ENCODE data around the gene PODN.

PODN gene

DNA sequence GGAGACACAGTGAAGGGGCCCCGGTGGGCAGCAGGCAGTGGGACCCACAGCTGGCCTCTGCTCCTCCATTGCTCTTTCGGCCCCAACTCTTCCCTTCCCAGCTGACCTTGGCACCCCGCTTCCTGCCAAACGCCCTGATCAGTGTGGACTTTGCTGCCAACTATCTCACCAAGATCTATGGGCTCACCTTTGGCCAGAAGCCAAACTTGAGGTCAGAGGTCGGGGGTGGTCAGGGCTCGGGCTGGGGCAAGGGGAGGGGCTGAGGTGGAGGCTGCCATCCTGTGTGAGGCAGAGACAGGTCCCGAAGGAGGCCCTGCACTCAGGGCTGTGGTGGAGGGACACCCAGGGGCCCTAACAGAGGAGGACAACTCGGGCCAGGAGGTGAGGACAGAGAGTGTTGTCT is 13.7 kb downstream of the PODN start:
- DNase-seq, result no peak

DNA sequence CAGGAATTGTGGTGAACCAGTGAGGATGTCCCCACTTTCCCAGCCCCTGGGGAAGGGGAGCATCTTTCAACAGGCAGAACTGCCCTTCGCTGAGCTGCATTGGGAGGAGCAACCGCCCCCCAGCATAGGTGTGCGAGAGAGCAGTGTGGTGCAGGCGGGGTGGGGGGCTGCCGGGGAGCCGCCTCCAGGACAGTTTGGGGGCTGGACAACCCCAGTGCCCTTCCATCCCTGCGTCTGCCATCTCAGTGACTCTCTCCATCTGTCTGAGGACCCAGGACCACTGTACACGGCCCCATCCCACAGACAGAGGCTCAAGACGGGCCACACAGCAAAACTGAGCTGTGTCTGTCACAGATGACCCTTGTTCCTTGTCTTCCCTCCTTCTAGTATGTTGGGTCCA is 14.2 kb downstream of the PODN start:
- no peak for DNase-seq

DNA sequence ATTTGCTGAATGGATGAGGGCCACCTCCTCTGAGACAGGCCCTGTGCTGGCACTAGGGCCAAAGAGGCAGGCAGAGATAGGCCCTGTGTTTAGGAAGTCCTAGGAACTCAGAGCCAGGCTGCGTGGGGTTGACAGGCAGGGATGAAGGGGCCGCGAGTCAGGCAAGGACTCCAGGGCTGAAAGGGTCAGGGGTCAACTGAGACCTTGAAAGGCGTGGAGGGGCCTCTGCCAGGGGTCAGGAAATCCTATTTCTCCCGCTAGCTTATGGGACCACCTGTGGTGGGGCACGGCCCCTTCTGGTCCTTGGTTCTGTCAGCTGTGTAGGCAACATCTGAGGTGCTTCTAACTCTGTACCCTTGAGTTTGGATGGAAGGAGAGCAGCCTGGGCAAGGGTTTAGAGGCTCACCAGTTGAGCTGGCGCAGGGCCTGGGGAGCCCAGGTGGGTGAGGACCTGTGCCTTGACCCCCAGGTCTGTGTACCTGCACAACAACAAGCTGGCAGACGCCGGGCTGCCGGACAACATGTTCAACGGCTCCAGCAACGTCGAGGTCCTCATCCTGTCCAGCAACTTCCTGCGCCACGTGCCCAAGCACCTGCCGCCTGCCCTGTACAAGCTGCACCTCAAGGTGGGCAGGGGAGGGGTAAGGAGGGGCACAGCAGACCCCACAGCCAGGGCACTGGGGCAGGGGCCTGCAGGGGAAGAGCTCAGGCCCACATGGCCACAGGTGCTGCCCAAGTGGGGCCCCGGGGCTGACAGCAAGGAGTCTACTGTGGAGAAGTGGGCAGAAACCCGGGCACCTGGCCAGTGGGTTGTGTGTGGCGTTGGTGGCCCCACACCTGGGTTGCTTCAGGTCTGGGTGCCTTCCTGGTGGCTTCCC is 14.9 kb downstream of the PODN start:
- no peak for DNase-seq

DNA sequence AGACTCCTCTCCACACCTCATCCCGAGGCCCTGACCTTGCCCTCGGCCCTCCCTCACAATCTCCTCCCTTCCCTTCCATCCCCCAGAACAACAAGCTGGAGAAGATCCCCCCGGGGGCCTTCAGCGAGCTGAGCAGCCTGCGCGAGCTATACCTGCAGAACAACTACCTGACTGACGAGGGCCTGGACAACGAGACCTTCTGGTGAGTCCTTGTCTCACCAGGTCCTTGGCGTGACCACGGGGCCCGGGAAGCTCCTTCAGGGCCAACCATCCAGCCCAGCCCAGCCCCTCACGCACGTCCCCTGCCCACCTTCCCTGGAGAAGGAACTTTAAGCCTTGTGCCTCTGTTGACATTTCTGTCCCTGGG is 15.6 kb downstream of the PODN start:
- no peak for DNase-seq

DNA sequence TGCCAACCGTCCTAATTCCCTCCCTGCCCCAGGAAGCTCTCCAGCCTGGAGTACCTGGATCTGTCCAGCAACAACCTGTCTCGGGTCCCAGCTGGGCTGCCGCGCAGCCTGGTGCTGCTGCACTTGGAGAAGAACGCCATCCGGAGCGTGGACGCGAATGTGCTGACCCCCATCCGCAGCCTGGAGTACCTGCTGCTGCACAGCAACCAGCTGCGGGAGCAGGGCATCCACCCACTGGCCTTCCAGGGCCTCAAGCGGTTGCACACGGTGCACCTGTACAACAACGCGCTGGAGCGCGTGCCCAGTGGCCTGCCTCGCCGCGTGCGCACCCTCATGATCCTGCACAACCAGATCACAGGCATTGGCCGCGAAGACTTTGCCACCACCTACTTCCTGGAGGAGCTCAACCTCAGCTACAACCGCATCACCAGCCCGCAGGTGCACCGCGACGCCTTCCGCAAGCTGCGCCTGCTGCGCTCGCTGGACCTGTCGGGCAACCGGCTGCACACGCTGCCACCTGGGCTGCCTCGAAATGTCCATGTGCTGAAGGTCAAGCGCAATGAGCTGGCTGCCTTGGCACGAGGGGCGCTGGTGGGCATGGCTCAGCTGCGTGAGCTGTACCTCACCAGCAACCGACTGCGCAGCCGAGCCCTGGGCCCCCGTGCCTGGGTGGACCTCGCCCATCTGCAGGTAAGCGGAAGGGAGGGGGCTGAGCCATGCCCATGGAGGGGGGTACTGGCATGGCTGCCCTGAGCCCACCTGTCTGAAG is 16.5 kb downstream of the PODN start:
- DNase-seq, result no peak

DNA sequence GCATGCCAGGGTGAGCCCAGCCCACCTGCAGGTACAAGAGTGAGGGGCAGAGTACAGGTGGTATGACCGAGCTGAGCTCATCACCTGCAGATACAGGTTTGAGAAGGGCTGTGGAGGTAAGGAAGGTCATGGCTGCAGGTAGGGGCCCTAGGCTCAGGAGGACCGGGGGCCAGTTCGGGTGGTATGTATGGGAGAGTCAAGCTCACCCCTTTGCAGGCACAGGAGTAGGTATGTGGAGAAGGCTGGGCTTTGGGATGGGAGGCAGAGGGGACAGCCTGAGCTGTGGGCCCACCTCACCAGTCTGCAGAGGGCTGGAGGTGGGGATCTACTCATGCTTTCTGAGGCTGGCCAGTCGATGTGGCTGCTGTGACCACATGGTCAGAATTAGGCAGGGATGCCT is 17.2 kb downstream of the PODN start:
- no peak for DNase-seq

DNA sequence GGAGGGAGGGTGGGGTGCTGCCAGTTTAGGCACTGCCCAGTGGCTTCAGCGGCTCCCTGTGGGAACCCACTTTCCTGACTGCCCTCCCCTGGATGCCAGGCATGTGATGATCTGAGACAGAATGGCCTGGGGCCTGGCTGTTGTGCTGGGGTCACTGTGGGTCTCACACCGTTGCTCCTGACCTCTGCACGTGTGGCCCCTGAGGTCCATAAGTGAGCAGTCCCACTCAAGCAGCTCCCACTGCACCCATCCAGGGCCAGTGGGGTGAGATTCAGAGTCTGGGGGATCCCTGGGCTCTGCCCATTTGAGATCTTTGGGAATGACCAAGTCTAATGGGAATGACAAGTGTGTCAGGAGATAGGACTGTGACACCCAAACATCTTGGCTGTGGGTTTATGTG is 18.0 kb downstream of the PODN start:
- no peak for DNase-seq

DNA sequence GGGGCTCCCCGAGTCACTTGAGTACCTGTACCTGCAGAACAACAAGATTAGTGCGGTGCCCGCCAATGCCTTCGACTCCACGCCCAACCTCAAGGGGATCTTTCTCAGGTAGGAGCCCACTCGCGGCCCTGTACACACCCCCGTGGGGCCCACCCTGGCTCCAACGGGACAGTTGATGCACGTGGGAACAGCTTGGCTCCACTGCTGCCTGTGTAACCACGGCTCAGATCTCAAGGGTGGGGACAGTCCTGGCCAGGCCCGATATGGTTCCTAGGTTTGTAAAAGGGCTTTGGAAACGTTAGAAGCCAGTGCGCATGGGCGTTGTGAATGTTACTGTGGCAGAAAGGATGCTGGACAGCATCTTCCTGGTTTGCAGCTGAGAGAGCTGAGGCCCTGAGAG is 18.8 kb downstream of the PODN start:
- no peak for DNase-seq

DNA sequence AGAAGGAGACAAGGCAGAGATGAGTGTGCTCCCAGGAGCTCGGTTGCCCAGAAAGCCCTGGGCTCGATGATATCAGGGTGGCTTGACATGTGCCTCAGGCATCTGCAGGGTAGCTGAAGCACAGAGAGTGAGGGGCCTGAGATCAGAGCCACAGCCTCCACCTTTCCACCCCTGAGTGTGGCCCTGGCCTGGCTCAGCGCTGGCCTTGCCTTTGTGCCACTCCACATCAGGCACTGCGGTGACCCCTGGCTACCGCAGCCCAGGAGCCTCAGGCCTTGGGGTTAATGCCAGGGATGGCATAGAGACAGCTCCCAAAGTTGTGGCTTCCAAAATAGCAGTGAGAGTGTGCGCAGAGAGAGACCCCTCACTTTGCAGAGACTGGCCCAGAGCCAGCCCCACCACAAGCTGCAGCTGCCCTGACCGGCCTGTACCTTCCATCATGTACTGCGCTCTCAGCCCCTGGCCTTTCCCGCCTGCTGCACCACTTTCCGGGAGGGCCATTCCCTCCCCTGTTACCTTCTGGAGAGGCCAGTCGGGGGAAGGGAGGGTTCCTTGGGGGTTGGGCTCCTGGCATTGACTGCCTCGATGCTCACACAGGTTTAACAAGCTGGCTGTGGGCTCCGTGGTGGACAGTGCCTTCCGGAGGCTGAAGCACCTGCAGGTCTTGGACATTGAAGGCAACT is 19.5 kb downstream of the PODN start:
- no peak for DNase-seq

DNA sequence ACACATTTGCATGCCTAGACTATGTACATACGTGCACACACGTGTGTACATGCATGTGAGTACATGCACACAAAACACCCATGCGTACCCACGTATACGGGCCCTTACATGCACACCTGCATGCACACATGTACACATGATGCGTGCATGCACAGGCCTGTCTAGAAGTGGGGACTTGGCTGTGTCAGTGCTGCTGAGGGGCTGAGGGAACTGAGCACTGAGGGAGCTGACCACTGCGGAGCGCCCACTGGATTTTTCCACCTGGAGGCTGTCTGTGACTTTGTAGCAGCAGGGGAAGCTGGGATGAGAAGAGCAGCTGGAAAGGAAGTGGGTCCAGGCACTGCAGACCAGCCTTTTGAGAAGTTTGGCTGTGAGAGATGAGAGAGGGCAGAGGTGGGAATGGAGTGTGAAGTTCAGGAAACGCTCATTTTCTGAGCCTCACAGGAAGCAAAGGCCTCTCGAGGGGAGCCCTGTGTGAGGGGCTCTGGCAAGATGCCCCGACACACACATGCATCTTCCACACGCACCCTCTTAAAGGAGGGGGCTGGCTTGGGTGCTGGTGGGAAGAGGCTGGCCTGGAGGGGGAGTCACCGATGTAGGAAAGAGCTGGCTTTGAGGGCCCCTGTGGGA is 20.9 kb downstream of the PODN start:
- no peak for DNase-seq

DNA sequence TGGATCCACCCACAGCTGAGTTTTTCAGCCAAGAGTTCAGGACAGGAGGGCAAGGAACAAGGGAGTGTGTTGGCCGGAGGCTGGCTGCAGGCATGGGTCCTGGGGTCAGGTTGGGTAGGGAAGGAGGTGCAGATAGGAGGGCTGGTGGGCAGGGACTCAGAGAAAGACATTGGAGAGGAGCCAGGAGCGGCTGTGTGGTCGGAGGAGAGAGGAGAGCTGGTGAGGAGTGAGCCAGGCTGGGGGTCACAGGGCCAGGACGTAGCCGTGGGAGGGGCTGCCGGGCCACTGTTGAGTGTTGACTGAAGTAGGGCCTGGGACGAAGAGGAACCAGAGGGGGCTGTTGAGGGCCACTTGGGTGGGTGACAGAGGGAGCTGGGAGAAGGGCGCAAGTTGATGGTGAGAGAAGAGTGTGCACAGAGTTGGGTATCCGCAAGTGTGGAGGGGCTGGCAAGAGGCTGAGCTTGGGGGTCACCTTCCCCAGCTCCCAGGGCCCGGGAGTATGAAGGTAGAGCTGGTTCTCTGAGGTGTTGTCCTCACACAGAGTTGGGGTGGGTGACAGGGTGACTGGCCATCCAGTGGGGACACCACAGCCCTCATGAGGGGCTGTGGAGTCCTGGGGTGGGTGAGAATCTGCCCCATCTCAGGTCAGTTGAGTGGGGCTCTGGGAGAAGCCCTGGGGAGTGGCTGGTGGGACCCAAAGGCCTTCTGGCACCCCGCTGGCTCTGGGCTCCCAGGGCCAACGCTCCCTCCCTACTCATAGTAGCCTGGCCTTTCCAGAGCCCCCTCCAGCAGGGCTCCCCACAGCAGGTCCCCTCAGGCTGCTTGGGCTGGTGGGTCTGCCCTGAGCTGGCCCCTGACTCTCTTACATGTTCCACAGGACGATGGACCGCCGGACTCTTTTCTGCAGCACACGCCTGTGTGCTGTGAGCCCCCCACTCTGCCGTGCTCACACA is 21.9 kb downstream of the PODN start:
- no peak for DNase-seq

DNA sequence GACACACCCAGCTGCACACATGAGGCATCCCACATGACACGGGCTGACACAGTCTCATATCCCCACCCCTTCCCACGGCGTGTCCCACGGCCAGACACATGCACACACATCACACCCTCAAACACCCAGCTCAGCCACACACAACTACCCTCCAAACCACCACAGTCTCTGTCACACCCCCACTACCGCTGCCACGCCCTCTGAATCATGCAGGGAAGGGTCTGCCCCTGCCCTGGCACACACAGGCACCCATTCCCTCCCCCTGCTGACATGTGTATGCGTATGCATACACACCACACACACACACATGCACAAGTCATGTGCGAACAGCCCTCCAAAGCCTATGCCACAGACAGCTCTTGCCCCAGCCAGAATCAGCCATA is 22.6 kb downstream of the PODN start:
- no peak for DNase-seq

DNA sequence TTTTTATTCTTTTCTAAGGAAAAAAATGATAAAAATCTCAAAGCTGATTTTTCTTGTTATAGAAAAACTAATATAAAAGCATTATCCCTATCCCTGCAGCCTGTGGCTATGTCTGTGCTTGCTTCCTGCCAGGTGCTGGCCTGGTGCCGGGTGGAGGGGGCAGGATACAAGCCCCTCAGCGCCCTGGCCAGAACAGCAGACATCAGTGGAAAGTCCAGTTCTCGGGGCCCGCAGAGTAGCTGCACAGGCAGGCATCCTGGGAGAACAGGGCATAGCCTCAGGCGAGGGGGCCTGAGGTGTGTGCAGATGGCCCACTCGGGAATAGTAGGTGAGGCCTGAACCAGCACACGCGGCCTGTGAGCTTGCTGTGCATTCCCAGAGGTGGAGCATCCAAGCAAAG is 23.4 kb downstream of the PODN start:
- DNase-seq, result no peak

DNA sequence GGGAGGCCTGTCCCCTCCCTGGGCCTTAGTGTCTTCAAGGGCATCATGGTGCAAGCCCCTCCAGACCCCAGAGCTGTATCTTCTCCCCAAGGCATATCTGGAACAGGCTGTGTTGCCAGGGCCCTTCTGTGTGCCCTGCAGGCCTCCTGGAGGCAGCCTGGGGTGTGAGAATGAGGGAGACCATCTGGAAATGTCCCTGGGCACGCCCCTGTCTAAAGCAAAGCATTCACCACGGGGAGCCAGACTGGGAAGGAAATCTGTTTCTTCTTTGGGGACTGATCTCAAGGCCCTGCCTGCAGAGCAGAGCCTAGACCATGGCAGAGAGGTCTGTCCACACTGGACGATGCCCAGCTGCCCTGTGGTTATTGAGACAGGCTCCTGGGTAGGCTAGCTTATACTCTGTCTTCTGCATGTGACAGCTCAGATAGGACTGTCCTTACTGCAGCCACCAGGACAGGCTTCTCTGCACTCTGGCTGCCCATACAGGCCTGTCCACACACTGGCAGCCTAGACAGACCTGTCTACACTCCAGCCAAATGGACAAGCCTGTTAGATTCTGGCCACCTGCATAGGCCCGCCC is 24.6 kb downstream of the PODN start:
- no peak for DNase-seq

DNA sequence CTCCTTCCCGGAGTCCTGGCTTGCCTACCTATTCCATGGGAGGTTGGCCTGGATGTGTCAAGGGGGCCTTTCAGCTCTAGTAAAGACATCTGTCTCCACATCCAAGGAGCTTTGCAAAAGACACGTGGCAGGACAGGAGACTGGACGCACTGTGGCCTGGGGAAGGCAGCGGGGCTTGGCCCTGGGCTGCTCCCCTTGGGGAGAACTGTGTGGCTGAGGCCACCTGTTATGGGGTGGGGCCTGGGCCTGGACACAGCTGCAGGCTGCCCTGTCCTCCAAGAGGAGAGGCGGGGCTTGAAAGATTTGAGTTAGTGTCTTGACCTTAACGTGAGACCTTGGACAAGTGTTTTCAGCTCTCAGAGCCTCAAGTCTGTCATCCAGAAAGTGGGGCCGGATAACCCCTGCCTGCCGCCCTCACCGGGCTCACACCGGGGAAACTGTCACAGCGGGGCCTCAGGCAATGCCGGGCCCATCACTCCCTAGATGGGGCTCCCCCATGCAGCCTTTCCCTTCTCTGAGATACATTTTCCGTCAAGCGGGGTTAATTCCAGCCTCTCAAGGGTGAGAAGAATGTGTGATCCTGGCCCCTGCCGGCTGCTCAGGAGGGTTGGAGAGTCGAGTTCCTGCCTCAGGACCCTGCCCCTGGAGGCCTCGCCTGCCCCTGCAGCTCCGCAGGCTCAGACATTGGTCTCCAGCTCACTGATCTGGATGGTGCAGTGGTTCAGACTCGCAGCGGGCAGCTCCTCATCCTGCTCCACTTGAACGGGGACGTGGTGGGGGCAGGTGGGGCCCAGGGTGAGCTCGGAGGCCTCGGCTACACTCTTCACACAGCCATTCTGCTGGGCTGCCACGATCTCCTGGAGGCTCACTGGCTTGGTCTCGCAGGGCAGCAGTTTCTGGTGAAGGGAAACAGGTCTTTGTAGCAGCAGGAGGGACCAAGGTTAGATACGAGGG is 25.6 kb downstream of the PODN start:
- DNase-seq, result no peak

DNA sequence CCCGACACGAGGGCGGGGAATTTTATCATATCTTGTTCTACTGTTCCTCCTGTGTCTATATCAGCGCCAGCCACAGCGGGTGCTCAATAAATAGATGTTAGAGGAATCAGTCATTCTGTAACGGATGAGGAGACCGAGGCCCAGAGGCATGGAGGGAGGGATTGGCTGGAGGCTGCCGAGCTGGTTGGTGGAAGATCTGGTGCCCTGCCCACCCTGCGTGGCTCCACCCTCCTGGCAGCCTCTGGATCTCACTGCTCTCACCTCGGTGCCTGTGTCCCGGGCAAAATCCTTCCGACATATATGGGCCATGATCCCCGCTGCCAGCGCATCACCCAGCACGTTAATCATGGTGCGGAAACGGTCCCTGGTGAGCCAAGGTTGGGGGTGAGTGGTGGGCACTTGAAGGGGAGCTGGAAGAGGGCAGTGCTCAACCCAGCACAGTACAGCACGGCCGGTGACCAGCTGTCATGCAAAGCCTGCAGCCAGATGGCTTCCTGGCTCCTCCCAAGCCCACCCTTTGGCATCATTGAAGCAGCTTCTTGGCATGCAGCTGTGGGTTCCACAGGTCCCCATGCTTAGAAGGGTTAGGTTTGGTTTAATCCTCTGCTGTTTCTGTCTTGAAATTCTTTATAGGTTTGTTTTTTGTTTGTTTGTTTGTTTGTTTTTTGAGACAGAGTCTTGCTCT is 26.7 kb downstream of the PODN start:
- DNase-seq, result no peak

DNA sequence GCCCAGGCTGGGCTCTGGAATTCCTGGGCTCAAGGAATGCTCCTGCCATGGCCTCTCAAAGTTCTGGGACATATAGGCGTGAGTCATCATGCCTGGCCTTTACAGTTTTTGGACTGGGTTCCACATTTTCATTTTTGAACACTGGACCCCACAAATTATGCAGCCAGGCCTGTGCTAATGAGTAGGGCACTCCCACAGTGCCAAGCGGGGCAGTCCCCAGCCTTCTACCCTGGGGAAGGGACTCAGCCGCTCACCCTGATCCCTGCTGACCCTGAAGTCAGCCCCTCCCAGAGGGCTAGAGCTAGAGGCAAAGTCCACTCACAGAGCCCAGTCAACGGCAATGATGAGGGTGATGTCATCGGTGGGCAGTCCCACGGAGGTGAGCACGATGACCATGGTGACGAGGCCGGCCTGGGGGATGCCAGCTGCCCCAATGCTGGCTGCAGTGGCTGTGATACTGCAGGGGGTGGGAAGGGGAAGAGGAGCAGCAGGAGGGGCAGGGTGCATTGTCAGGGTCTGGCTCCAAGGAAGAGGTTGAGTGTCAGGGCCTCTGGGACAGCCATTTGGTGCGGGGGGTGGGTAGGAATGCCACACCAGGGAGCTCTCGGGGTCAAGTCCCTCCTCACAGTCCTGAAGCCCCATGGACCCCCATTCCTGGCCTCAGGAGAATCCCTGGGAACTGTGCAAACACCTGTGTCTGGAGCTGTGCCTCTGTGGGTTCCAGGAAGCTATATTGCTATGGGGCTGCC is 27.6 kb downstream of the PODN start:
- no peak for DNase-seq

DNA sequence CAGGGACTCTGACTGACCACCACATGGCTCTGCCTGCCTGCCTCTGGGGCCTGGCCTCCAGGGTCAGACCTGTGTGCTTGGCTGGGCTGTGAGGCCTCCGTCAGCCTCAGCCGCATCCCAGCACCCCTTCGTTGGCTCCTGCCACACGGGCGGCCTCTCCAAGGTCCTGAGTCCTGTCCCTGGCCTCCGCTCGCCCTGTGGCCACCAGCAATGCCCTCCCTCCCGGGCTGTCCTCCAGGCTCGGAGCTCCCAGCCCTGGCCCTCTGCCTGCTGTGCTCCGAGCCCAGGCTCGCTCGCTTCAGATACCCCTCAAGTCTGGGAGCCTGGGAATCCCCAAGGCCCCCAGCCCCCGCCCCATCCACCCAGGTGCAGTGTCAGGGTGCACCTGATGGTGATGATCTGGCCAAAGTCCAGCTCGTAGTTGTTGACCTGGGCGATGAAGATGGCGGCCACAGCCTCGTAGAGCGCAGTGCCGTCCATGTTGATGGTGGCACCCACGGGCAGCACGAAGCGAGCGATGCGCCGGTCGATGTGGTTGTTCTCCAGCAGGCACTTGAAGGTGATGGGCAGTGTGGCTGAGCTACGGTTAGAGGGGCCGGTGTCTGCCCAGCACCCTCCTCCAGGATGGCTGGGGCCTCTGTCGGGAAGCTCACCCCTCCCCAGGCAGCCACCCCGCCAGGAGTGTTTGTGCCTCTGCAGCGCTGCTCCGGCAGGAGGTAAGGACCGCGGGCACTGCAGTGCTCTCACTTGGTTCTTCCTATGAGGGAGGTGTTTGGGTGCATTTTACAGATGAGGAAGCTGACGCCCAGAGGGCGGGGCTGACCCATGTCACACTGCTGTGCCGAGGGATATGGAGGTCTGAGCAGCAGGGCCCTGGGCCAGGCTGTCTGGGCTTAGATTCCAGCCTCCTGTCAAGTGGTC is 28.5 kb downstream of the PODN start:
- DNase-seq, result no peak

All from stimulated activated naive CD4-positive, alpha-beta T cell treated with Interleukin-2 at 50 U/mL for 16 hours (primary cell).